ENCODE measurements around the gene EPB41L5.

GRCh38 chr2:120224735-120225548 lies 212.1 kb downstream of the EPB41L5 start:
- TF ChIP-seq, protein P1, sequence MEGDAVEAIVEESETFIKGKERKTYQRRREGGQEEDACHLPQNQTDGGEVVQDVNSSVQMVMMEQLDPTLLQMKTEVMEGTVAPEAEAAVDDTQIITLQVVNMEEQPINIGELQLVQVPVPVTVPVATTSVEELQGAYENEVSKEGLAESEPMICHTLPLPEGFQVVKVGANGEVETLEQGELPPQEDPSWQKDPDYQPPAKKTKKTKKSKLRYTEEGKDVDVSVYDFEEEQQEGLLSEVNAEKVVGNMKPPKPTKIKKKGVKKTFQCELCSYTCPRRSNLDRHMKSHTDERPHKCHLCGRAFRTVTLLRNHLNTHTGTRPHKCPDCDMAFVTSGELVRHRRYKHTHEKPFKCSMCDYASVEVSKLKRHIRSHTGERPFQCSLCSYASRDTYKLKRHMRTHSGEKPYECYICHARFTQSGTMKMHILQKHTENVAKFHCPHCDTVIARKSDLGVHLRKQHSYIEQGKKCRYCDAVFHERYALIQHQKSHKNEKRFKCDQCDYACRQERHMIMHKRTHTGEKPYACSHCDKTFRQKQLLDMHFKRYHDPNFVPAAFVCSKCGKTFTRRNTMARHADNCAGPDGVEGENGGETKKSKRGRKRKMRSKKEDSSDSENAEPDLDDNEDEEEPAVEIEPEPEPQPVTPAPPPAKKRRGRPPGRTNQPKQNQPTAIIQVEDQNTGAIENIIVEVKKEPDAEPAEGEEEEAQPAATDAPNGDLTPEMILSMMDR (IDR thresholded peaks at IDR 0.05): no peak
- TF ChIP-seq POLR2A (IDR thresholded peaks at IDR 0.05): no peak
